Parathyroid adenoma (tissue), 2 donors: ENCODE results near the gene PPCDC.

Experiments used
- H2AFZ ChIP-seq: fragments of 300-600 bp; sonication (generic); one replicate; pipeline ENCODE4 v1.7.0; 2017; ENCODE audit warnings: antibody characterized with exemption, mild to moderate bottlenecking
- H3K27ac ChIP-seq: fragments of 300-600 bp; sonication (generic); one replicate; pipeline ENCODE4 v1.7.0; 2017
- H3K27me3 ChIP-seq: fragments of 300-600 bp; sonication (generic); one replicate; pipeline ENCODE4 v1.7.0; 2017; ENCODE audit warnings: low read length; ENCODE audit not compliant: control insufficient read depth, insufficient read depth
- H3K36me3 ChIP-seq: fragments of 300-600 bp; sonication (generic); one replicate; pipeline ENCODE4 v1.7.0; 2017; ENCODE audit warnings: low read length; ENCODE audit not compliant: control insufficient read depth, insufficient read depth
- H3K4me1 ChIP-seq: fragments of 300-600 bp; sonication (generic); one replicate; pipeline ENCODE4 v1.7.0; 2017; ENCODE audit warnings: control low read depth
- H3K4me2 ChIP-seq: fragments of 300-600 bp; sonication (generic); one replicate; pipeline ENCODE4 v1.7.0; 2017; ENCODE audit warnings: low read length
- H3K4me3 ChIP-seq: fragments of 300-600 bp; sonication (generic); one replicate; pipeline ENCODE4 v1.7.0; 2017; ENCODE audit warnings: low read depth, low read length
- H3K79me2 ChIP-seq: fragments of 300-600 bp; sonication (generic); one replicate; pipeline ENCODE4 v1.7.0; 2017; ENCODE audit warnings: control low read depth
- H3K9ac ChIP-seq: fragments of 300-600 bp; sonication (generic); one replicate; pipeline ENCODE4 v1.7.0; 2017; ENCODE audit warnings: mild to moderate bottlenecking
- H3K9me3 ChIP-seq: fragments of 300-600 bp; sonication (generic); one replicate; pipeline ENCODE4 v1.7.0; 2017; ENCODE audit warnings: low read length; ENCODE audit not compliant: control insufficient read depth
- CTCF ChIP-seq: fragments of 300-600 bp; sonication (generic); IDR thresholded peaks from one replicate; pipeline ENCODE4 v1.7.0; 2017; ENCODE audit warnings: antibody characterized with exemption, mild to moderate bottlenecking
- donor health status: primary hyperparathyroidism.

Gene PPCDC

GRCh38 chr15:75061272-75061671 lies 37.9 kb downstream of the PPCDC start:
- no peak overlapping the region for H3K9ac ChIP-seq
- no peaks in the 10 kb centered on the region for H3K27me3 ChIP-seq
- H3K9me3 ChIP-seq = no peaks in the 10 kb centered on the region
- H3K4me2 ChIP-seq = no peak overlapping the region
- H3K27ac ChIP-seq = no peak overlapping the region
- H3K36me3 ChIP-seq = no peaks in the 10 kb centered on the region
- no peaks in the 10 kb centered on the region for H3K4me1 ChIP-seq
- no peak overlapping the region for H3K4me3 ChIP-seq
- H2AFZ ChIP-seq = no peak overlapping the region
- no peak for TF ChIP-seq CTCF
- no peaks in the 10 kb centered on the region for H3K79me2 ChIP-seq

- no peak for TF ChIP-seq CTCF
- Histone ChIP-seq H3K4me3 (no peak overlapping the region), H3K79me2 (no peaks in the 10 kb centered on the region), H3K9me3 (no peaks in the 10 kb centered on the region), H3K4me1 (no peaks in the 10 kb centered on the region), H3K27me3 (no peaks in the 10 kb centered on the region), H3K27ac (no peak overlapping the region), H3K36me3 (no peaks in the 10 kb centered on the region), H2AFZ (no peak overlapping the region), H3K9ac (no peak overlapping the region), H3K4me2 (no peak overlapping the region)
Observed at GRCh38 chr15:75062706-75063105, 39.3 kb downstream of the PPCDC start.

GRCh38 chr15:75063338-75063737 lies 39.9 kb downstream of the PPCDC start:
- no peaks in the 10 kb centered on the region for H3K4me1 ChIP-seq
- H2AFZ ChIP-seq = no peak overlapping the region
- H3K36me3 ChIP-seq = no peaks in the 10 kb centered on the region
- no peak for TF ChIP-seq CTCF
- no peak overlapping the region for H3K4me3 ChIP-seq
- H3K27ac ChIP-seq = no peak overlapping the region
- H3K9ac ChIP-seq = no peak overlapping the region
- no peaks in the 10 kb centered on the region for H3K79me2 ChIP-seq
- H3K27me3 ChIP-seq = no peaks in the 10 kb centered on the region
- no peak overlapping the region for H3K4me2 ChIP-seq
- H3K9me3 ChIP-seq = no peaks in the 10 kb centered on the region

- Histone ChIP-seq H3K4me2 (no peak overlapping the region), H3K36me3 (no peaks in the 10 kb centered on the region), H3K27ac (no peak overlapping the region), H2AFZ (no peak overlapping the region), H3K4me3 (no peak overlapping the region), H3K27me3 (no peaks in the 10 kb centered on the region), H3K4me1 (no peaks in the 10 kb centered on the region), H3K9ac (no peak overlapping the region), H3K9me3 (no peaks in the 10 kb centered on the region), H3K79me2 (no peaks in the 10 kb centered on the region)
- TF ChIP-seq CTCF = no peak
Observed at GRCh38 chr15:75063889-75064288, 40.5 kb downstream of the PPCDC start.

- H3K4me1 ChIP-seq = no peaks in the 10 kb centered on the region
- no peak overlapping the region for H3K27ac ChIP-seq
- no peak overlapping the region for H3K9ac ChIP-seq
- H3K79me2 ChIP-seq = no peaks in the 10 kb centered on the region
- no peaks in the 10 kb centered on the region for H3K9me3 ChIP-seq
- TF ChIP-seq CTCF = no peak
- no peaks in the 10 kb centered on the region for H3K36me3 ChIP-seq
- H3K4me2 ChIP-seq = no peak overlapping the region
- no peak overlapping the region for H3K4me3 ChIP-seq
- no peaks in the 10 kb centered on the region for H3K27me3 ChIP-seq
- H2AFZ ChIP-seq = no peak overlapping the region
Observed at GRCh38 chr15:75064846-75065245, 41.5 kb downstream of the PPCDC start.
